Activated CD4-positive, alpha-beta T cell treated with anti-CD3 and anti-CD28 coated beads, Interleukin-2, Interleukin-6, amounts not matched to agents 100 ng/mL and 50 ng/mL, durations not matched to agents 16 hours and 8 hours (primary cell): ENCODE data around the gene ITGB1.

Experiments
- DNase-seq: peaks from one replicate; pipeline ENCODE4 v3.0.0-alpha.2; 2020

Gene ITGB1

GRCh38 chr10:32877915-32878314, 80.1 kb downstream of the ITGB1 start:
- DNase-seq = no peak

GRCh38 chr10:32865170-32865569, 92.9 kb downstream of the ITGB1 start:
- DNase-seq = no peak

- no peak for DNase-seq
Measured at GRCh38 chr10:32854435-32854834, 103.6 kb downstream of the ITGB1 start.

- no peak for DNase-seq
Measured at GRCh38 chr10:32851301-32851700, 106.7 kb downstream of the ITGB1 start.
